Fibroblast of lung (primary cell): ENCODE data around the gene SLC35B4. TPM values are rescaled to one million over a fixed set of nuclear protein-coding genes. Genes with fewer than 3 reads are reported as not detected.

Experiments
- DNase-seq, 2 donors: peaks; one replicate each; pipeline versions ENCODE4 v3.0.0 to v3.0.0-alpha.2; 2010; ENCODE audit warnings: low read depth in 2 of 2
- H2AFZ ChIP-seq: 2 replicates; pipeline ENCODE4 v1.5.1; 2012; ENCODE audit warnings: low read length, control low read depth, inconsistent platforms
- H3K27ac ChIP-seq: 2 replicates; pipeline ENCODE4 v1.5.1; 2011; ENCODE audit warnings: low read length, control low read depth; ENCODE audit not compliant: insufficient read depth
- H3K27me3 ChIP-seq: 2 replicates; pipeline ENCODE4 v1.5.1; 2011; ENCODE audit warnings: mild to moderate bottlenecking, low read length; ENCODE audit not compliant: control insufficient read depth, insufficient read depth
- H3K36me3 ChIP-seq: 2 replicates; pipeline ENCODE4 v1.5.1; 2011; ENCODE audit warnings: low read length; ENCODE audit not compliant: control insufficient read depth, insufficient read depth
- H3K4me1 ChIP-seq: 2 replicates; pipeline ENCODE4 v1.5.1; 2011; ENCODE audit warnings: low read length; ENCODE audit not compliant: control insufficient read depth, insufficient read depth; ENCODE audit errors: extremely low read depth
- H3K4me2 ChIP-seq: 2 replicates; pipeline ENCODE4 v1.5.1; 2011; ENCODE audit warnings: low read length, control low read depth; ENCODE audit not compliant: insufficient read depth; ENCODE audit errors: extremely low read depth
- H3K4me3 ChIP-seq, 4 experiments: fragments of 200-600 bp in 1 of 4; sonication (generic) in 1 of 4; replicated peaks in 1 of 4; 2 replicates each; pipeline ENCODE4 v1.5.1; 2011 to 2016; ENCODE audit warnings: low read length in 4 of 4, low read depth in 3 of 4, mild to moderate bottlenecking in 3 of 4, control low read depth in 2 of 4, inconsistent platforms in 1 of 4, mixed read lengths in 1 of 4; ENCODE audit not compliant: insufficient read depth in 1 of 4; ENCODE audit errors: control extremely low read depth in 1 of 4
- H3K79me2 ChIP-seq: 2 replicates; pipeline ENCODE4 v1.5.1; 2012; ENCODE audit warnings: mild to moderate bottlenecking, low read length, inconsistent platforms; ENCODE audit not compliant: control insufficient read depth, insufficient read depth
- H3K9ac ChIP-seq: 2 replicates; pipeline ENCODE4 v1.5.1; 2011; ENCODE audit warnings: mild to moderate bottlenecking, low read length, control low read depth; ENCODE audit not compliant: insufficient read depth
- H3K9me3 ChIP-seq: 2 replicates; pipeline ENCODE4 v1.5.1; 2012; ENCODE audit warnings: low read depth, low read length; ENCODE audit not compliant: control insufficient read depth, insufficient read depth
- H4K20me1 ChIP-seq: 2 replicates; pipeline ENCODE4 v1.5.1; 2011; ENCODE audit warnings: low read length; ENCODE audit not compliant: control insufficient read depth, insufficient read depth; ENCODE audit errors: extremely low read depth
- CTCF ChIP-seq, 2 donors: IDR thresholded peaks in 1 of 2; conservative IDR thresholded peaks in 1 of 2; 1 replicate in 1 of 2; 2 replicates in 1 of 2; pipeline ENCODE4 v1.5.1; 2011 to 2012; ENCODE audit warnings: low read length in 2 of 2, control low read depth in 1 of 2, inconsistent platforms in 1 of 2, low read depth in 1 of 2, mild to moderate bottlenecking in 1 of 2
- EZH2 ChIP-seq: IDR thresholded peaks from 2 replicates; pipeline ENCODE4 v1.5.1; 2012; ENCODE audit warnings: low read length, control low read depth, mild to moderate bottlenecking; ENCODE audit errors: missing control alignments
- polyA plus RNA-seq, 2 donors: library from polyadenylated mRNA; depleted of rRNA in 1 of 2; stranded (reverse) in 1 of 2; unstranded in 1 of 2; fragments of >200 nt; gene quantifications; 2 replicates each; pipeline ENCODE4 v1.2.1, GENCODE V29; 2011 to 2012; ENCODE audit warnings: missing spikeins in 1 of 2
- total RNA-seq: library from RNA; depleted of rRNA; stranded (reverse); fragments of >200 nt; gene quantifications from 2 replicates; pipeline ENCODE4 v1.2.1, GENCODE V29; 2014

The SLC35B4 gene
- total and polyA plus RNA-seq, 2 donors (not counting 1 experiment from before 2014, with no cell fraction given), result 13.7 to 20.1 TPM

GRCh38 chr7:134279336-134279735 is 37.4 kb downstream of the SLC35B4 start:
- Histone ChIP-seq H3K9me3 (no peaks in the 10 kb centered on the region), H3K79me2 (no peaks in the 10 kb centered on the region), H3K27ac (no peak overlapping the region), H3K27me3 (no peaks in the 10 kb centered on the region), H4K20me1 (no peaks in the 10 kb centered on the region), H3K36me3 (no peaks in the 10 kb centered on the region), H3K4me2 (no peak overlapping the region), H3K4me3 (no peak overlapping the region), H3K9ac (no peak overlapping the region), H3K4me1 (no peaks in the 10 kb centered on the region), H2AFZ (no peak overlapping the region)
- DNase-seq, result no peak
- no peak for TF ChIP-seq EZH2
- no peak for TF ChIP-seq CTCF (conservative IDR thresholded peaks at IDR 0.05 in 1 of 2, IDR thresholded peaks at IDR 0.05 in 1 of 2; ENCODE audit: low read depth in 1 of 2, low read length in 2 of 2)

- H2AFZ ChIP-seq, result no peak overlapping the region
- no peaks in the 10 kb centered on the region for H3K4me1 ChIP-seq
- TF ChIP-seq CTCF (conservative IDR thresholded peaks at IDR 0.05 in 1 of 2, IDR thresholded peaks at IDR 0.05 in 1 of 2; ENCODE audit: low read depth in 1 of 2, low read length in 2 of 2) (no peak), EZH2 (no peak)
- no peaks in the 10 kb centered on the region for H3K36me3 ChIP-seq
- H3K4me3 ChIP-seq, result no peak overlapping the region
- H3K9me3 ChIP-seq, result no peaks in the 10 kb centered on the region
- no peaks in the 10 kb centered on the region for H3K27me3 ChIP-seq
- no peaks in the 10 kb centered on the region for H4K20me1 ChIP-seq
- H3K9ac ChIP-seq, result no peak overlapping the region
- no peak for DNase-seq
- H3K4me2 ChIP-seq, result no peak overlapping the region
- no peaks in the 10 kb centered on the region for H3K79me2 ChIP-seq
- no peak overlapping the region for H3K27ac ChIP-seq
Observed at GRCh38 chr7:134278502-134279153, 38.1 kb downstream of the SLC35B4 start.

- H3K27ac ChIP-seq, result no peak overlapping the region
- H3K4me2 ChIP-seq, result no peak overlapping the region
- no peaks in the 10 kb centered on the region for H3K36me3 ChIP-seq
- no peak overlapping the region for H2AFZ ChIP-seq
- TF ChIP-seq EZH2 (no peak), CTCF (conservative IDR thresholded peaks at IDR 0.05 in 1 of 2, IDR thresholded peaks at IDR 0.05 in 1 of 2; ENCODE audit: low read depth in 1 of 2, low read length in 2 of 2) (no peak)
- H4K20me1 ChIP-seq, result no peaks in the 10 kb centered on the region
- no peaks in the 10 kb centered on the region for H3K79me2 ChIP-seq
- H3K9ac ChIP-seq, result no peak overlapping the region
- no peak for DNase-seq
- peaks cover 4% of the 10 kb centered on the region for H3K27me3 ChIP-seq
- H3K4me3 ChIP-seq, result no peak overlapping the region
- no peaks in the 10 kb centered on the region for H3K9me3 ChIP-seq
- H3K4me1 ChIP-seq, result no peaks in the 10 kb centered on the region
Observed at GRCh38 chr7:134276951-134277350, 39.8 kb downstream of the SLC35B4 start.
